Measurements from ENCODE around the gene MBNL1.
"Not testable (repeated sequence)": the region's sequence is repeated elsewhere in the genome, so short reads cannot be mapped to it uniquely, and the experiment has no call there.

MBNL1 gene

GRCh38 chr3:152321955-152322377 lies 53.2 kb downstream of the MBNL1 start:
- no peak for DNase-seq

- no peak for DNase-seq
Measured at GRCh38 chr3:152322756-152323155, 54.0 kb downstream of the MBNL1 start.

- DNase-seq, result no peak
Measured at GRCh38 chr3:152323834-152324233, 55.1 kb downstream of the MBNL1 start.

- DNase-seq, result no peak
Measured at GRCh38 chr3:152325136-152325535, 56.4 kb downstream of the MBNL1 start.

- no peak for DNase-seq
Measured at GRCh38 chr3:152327203-152327602, 58.5 kb downstream of the MBNL1 start.

GRCh38 chr3:152328841-152329240 lies 60.1 kb downstream of the MBNL1 start:
- DNase-seq, result no peak

GRCh38 chr3:152330559-152330958 lies 61.8 kb downstream of the MBNL1 start:
- DNase-seq, result no peak

- DNase-seq, result no peak
Measured at GRCh38 chr3:152331018-152331541, 62.4 kb downstream of the MBNL1 start.

GRCh38 chr3:152331998-152332397 lies 63.3 kb downstream of the MBNL1 start:
- DNase-seq, result no peak

GRCh38 chr3:152333928-152334327 lies 65.2 kb downstream of the MBNL1 start:
- no peak for DNase-seq

- DNase-seq, result no peak
Measured at GRCh38 chr3:152334761-152335160, 66.0 kb downstream of the MBNL1 start.

GRCh38 chr3:152335273-152335672 lies 66.5 kb downstream of the MBNL1 start:
- no peak for DNase-seq

GRCh38 chr3:152337337-152337736 lies 68.6 kb downstream of the MBNL1 start:
- DNase-seq, result not testable (repeated sequence)

- no peak for DNase-seq
Measured at GRCh38 chr3:152338159-152338720, 69.5 kb downstream of the MBNL1 start.

GRCh38 chr3:152339881-152340505 lies 71.3 kb downstream of the MBNL1 start:
- no peak for DNase-seq

- no peak for DNase-seq
Measured at GRCh38 chr3:152345233-152345632, 76.5 kb downstream of the MBNL1 start.

- no peak for DNase-seq
Measured at GRCh38 chr3:152346058-152346457, 77.3 kb downstream of the MBNL1 start.

- DNase-seq, result no peak
Measured at GRCh38 chr3:152346740-152347139, 78.0 kb downstream of the MBNL1 start.

GRCh38 chr3:152348436-152349177 lies 79.9 kb downstream of the MBNL1 start:
- no peak for DNase-seq

- DNase-seq, result no peak
Measured at GRCh38 chr3:152349392-152349791, 80.7 kb downstream of the MBNL1 start.

GRCh38 chr3:152350139-152350538 lies 81.4 kb downstream of the MBNL1 start:
- DNase-seq, result no peak

GRCh38 chr3:152350776-152351175 lies 82.0 kb downstream of the MBNL1 start:
- DNase-seq, result no peak

GRCh38 chr3:152352554-152352953 lies 83.8 kb downstream of the MBNL1 start:
- DNase-seq, result no peak

GRCh38 chr3:152353578-152353977 lies 84.8 kb downstream of the MBNL1 start:
- DNase-seq, result no peak

Measured in NCI-H1417 treated with DMSO at 0.1 percent for 48 hours (cell line).